Keratinocyte (primary cell): Measurements from ENCODE around the gene KRT84. TPM values are rescaled to one million over a fixed set of nuclear protein-coding genes. Genes with fewer than 3 reads are reported as not detected.

Experiments
- DNase-seq: peaks from one replicate; pipeline ENCODE4 v3.0.0-alpha.2; 2011; ENCODE audit warnings: low read depth, missing footprints, low spot score
- FAIRE-seq: peaks from 2 replicates; lab custom pipeline; 2011; peaks lifted over from hg19 to GRCh38; lab: Jason Lieb, UNC
- H2AFZ ChIP-seq: 2 replicates; pipeline ENCODE4 v1.6.0; 2012; ENCODE audit warnings: low read length, control low read depth, inconsistent platforms; ENCODE audit not compliant: control insufficient read depth
- H3K27ac ChIP-seq: 2 replicates; pipeline ENCODE4 v1.5.1; 2011; ENCODE audit warnings: low read length; ENCODE audit not compliant: control insufficient read depth, insufficient read depth
- H3K27me3 ChIP-seq: 3 replicates; pipeline ENCODE4 v1.6.0; 2011; ENCODE audit warnings: low read length; ENCODE audit not compliant: control insufficient read depth, insufficient read depth; ENCODE audit errors: extremely low read depth
- H3K36me3 ChIP-seq, 2 experiments: 2 replicates in 1 of 2; 3 replicates in 1 of 2; pipeline ENCODE4 v1.5.1; 2011; ENCODE audit warnings: low read length in 2 of 2, mild to moderate bottlenecking in 1 of 2; ENCODE audit not compliant: control insufficient read depth in 2 of 2, insufficient read depth in 2 of 2; ENCODE audit errors: extremely low read depth in 1 of 2
- H3K4me1 ChIP-seq: 3 replicates; pipeline ENCODE4 v1.5.1; 2011; ENCODE audit warnings: low read length; ENCODE audit not compliant: control insufficient read depth, insufficient read depth; ENCODE audit errors: extremely low read depth
- H3K4me2 ChIP-seq: 3 replicates; pipeline ENCODE4 v1.6.0; 2011; ENCODE audit warnings: low read depth, low read length; ENCODE audit not compliant: control insufficient read depth, insufficient read depth; ENCODE audit errors: extremely low read depth
- H3K4me3 ChIP-seq, 3 experiments: fragments of 200-600 bp in 1 of 3; sonication (generic) in 1 of 3; 2 replicates in 2 of 3; 3 replicates in 1 of 3; pipeline ENCODE4 v1.5.1; 2011 to 2016; ENCODE audit warnings: low read length in 3 of 3, mild to moderate bottlenecking in 3 of 3, control low read depth in 2 of 3, inconsistent platforms in 1 of 3, low read depth in 1 of 3, mixed read lengths in 1 of 3, mixed run types in 1 of 3, moderate library complexity in 1 of 3; ENCODE audit not compliant: control insufficient read depth in 2 of 3, insufficient read depth in 2 of 3; ENCODE audit errors: extremely low read depth in 1 of 3
- H3K79me2 ChIP-seq: 2 replicates; pipeline ENCODE4 v1.6.0; 2012; ENCODE audit warnings: low read length; ENCODE audit not compliant: control insufficient read depth, insufficient read depth
- H3K9ac ChIP-seq: 3 replicates; pipeline ENCODE4 v1.6.0; 2011; ENCODE audit warnings: low read length; ENCODE audit not compliant: control insufficient read depth, insufficient read depth; ENCODE audit errors: extremely low read depth
- H3K9me1 ChIP-seq: 3 replicates; pipeline ENCODE4 v1.6.0; 2011; ENCODE audit warnings: low read length; ENCODE audit not compliant: control insufficient read depth, insufficient read depth; ENCODE audit errors: extremely low read depth
- H3K9me3 ChIP-seq: 2 replicates; pipeline ENCODE4 v1.5.1; 2012; ENCODE audit warnings: low read depth, low read length; ENCODE audit not compliant: control insufficient read depth
- H4K20me1 ChIP-seq: 3 replicates; pipeline ENCODE4 v1.6.0; 2011; ENCODE audit warnings: low read length; ENCODE audit not compliant: control insufficient read depth, insufficient read depth; ENCODE audit errors: extremely low read depth
- EZH2 ChIP-seq: IDR thresholded peaks from one replicate; pipeline ENCODE4 v1.6.1; 2012; ENCODE audit warnings: inconsistent platforms, mild to moderate bottlenecking, low read length, moderate library complexity
- dilution Hi-C: fragments of 300-500 bp; cut with MboI; formaldehyde crosslinking; loops from one replicate; pipeline ENCODE4 v1.7.0; 2020; ENCODE audit warnings: low sequenced_read_pairs; ENCODE audit not compliant: extremely low pct_ligation_motif_present
- polyA plus RNA-seq, 5 experiments: library from polyadenylated mRNA; depleted of rRNA in 3 of 5; stranded (reverse) in 3 of 5; stranded (forward) in 1 of 5; unstranded in 1 of 5; fragments of >200 nt; gene quantifications; 1 replicate in 1 of 5; 2 replicates in 3 of 5; 3 replicates in 1 of 5; pipeline versions ENCODE4 v1.2.1 to v1.2.3, GENCODE V29; 2011 to 2012; ENCODE audit warnings: missing spikeins in 2 of 5, low read depth in 1 of 5, low replicate concordance in 1 of 5
- TF ChIP-seq, protein P1 (sequence below), 3 experiments: IDR thresholded peaks in 1 of 3; conservative IDR thresholded peaks in 1 of 3; optimal IDR thresholded peaks in 1 of 3; 2 replicates in 2 of 3; 3 replicates in 1 of 3; pipeline versions ENCODE3 to v1.5.1; 2011; ENCODE audit warnings: low read length in 3 of 3, mild to moderate bottlenecking in 3 of 3, moderate library complexity in 2 of 3, control low read depth in 1 of 3, inconsistent platforms in 1 of 3; ENCODE audit not compliant: insufficient read depth in 2 of 3; ENCODE audit errors: extremely low read depth in 1 of 3

The KRT84 gene
- polyA plus RNA-seq, 1 donor (not counting 4 experiments of a cell fraction or from before 2014, with no cell fraction given), result 0.10 TPM

- Histone ChIP-seq H3K36me3 (no peaks in the 10 kb centered on the region), H4K20me1 (no peaks in the 10 kb centered on the region), H3K4me2 (no peak overlapping the region), H3K27me3 (peaks cover 3% of the 10 kb centered on the region), H3K79me2 (no peaks in the 10 kb centered on the region), H3K9me3 (no peaks in the 10 kb centered on the region), H2AFZ (no peak overlapping the region), H3K27ac (no peak overlapping the region), H3K4me1 (no peaks in the 10 kb centered on the region), H3K4me3 (no peak overlapping the region), H3K9me1 (no peaks in the 10 kb centered on the region), H3K9ac (no peak overlapping the region)
- no peak for TF ChIP-seq EZH2
- TF ChIP-seq, protein P1, sequence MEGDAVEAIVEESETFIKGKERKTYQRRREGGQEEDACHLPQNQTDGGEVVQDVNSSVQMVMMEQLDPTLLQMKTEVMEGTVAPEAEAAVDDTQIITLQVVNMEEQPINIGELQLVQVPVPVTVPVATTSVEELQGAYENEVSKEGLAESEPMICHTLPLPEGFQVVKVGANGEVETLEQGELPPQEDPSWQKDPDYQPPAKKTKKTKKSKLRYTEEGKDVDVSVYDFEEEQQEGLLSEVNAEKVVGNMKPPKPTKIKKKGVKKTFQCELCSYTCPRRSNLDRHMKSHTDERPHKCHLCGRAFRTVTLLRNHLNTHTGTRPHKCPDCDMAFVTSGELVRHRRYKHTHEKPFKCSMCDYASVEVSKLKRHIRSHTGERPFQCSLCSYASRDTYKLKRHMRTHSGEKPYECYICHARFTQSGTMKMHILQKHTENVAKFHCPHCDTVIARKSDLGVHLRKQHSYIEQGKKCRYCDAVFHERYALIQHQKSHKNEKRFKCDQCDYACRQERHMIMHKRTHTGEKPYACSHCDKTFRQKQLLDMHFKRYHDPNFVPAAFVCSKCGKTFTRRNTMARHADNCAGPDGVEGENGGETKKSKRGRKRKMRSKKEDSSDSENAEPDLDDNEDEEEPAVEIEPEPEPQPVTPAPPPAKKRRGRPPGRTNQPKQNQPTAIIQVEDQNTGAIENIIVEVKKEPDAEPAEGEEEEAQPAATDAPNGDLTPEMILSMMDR (optimal IDR thresholded peaks at IDR 0.05 in 1 of 3, IDR thresholded peaks at IDR 0.05 in 1 of 3, conservative IDR thresholded peaks at IDR 0.05 in 1 of 3; ENCODE audit: extremely low read depth in 1 of 3, insufficient read depth in 2 of 3, low read length in 3 of 3), result no peak
- dilution Hi-C loops, result no loop called here
- DNase-seq (no peak), FAIRE-seq (no peak)
Observed at GRCh38 chr12:52407918-52408317, 22.5 kb upstream of the KRT84 start.

- no peaks in the 10 kb centered on the region for H4K20me1 ChIP-seq
- no peak within 1 kb of the TSS for H3K27ac ChIP-seq
- H3K9ac ChIP-seq, result no peak within 1 kb of the TSS
- no peak for FAIRE-seq
- no peak for TF ChIP-seq EZH2
- TF ChIP-seq, protein P1 (optimal IDR thresholded peaks at IDR 0.05 in 1 of 3, IDR thresholded peaks at IDR 0.05 in 1 of 3, conservative IDR thresholded peaks at IDR 0.05 in 1 of 3; ENCODE audit: extremely low read depth in 1 of 3, insufficient read depth in 2 of 3, low read length in 3 of 3), result no peak
- H3K36me3 ChIP-seq, result no peaks in the 10 kb centered on the region
- H3K79me2 ChIP-seq, result no peaks in the 10 kb centered on the region
- H3K9me3 ChIP-seq, result no peaks in the 10 kb centered on the region
- dilution Hi-C loops, result no loop called here
- no peak within 1 kb of the TSS for H2AFZ ChIP-seq
- DNase-seq, result no peak
- H3K4me3 ChIP-seq, result no peak within 1 kb of the TSS
- peaks cover 3% of the 10 kb centered on the region for H3K27me3 ChIP-seq
- no peaks in the 10 kb centered on the region for H3K4me1 ChIP-seq
- no peaks in the 10 kb centered on the region for H3K9me1 ChIP-seq
- H3K4me2 ChIP-seq, result no peak within 1 kb of the TSS
Observed at GRCh38 chr12:52405922-52406385, 20.5 kb upstream of the KRT84 start, which contains the start of gene KRT82. Gene KRT82, minus strand, starts transcription at chr12:52406335. Its CDS starts 58 bp downstream, at chr12:52406277.
